HFFc6 (cell line): ENCODE data around the gene GLYATL3. TPM values are rescaled to one million over a fixed set of nuclear protein-coding genes. Genes with fewer than 3 reads are reported as not detected.

Experiments used
- DNase-seq: peaks from one replicate; pipeline ENCODE4 v3.0.0-alpha.2; 2018
- H3K27ac Mint-ChIP-seq: 2 replicates; pipeline ENCODE4 v1.8.0; 2020; ENCODE audit warnings: mild to moderate bottlenecking, mixed read lengths
- H3K27me3 Mint-ChIP-seq: 2 replicates; pipeline ENCODE4 v1.8.0; 2021; ENCODE audit warnings: mild to moderate bottlenecking, moderate library complexity, mixed read lengths; ENCODE audit not compliant: insufficient read depth
- H3K36me3 Mint-ChIP-seq: 2 replicates; pipeline ENCODE4 v1.8.0; 2021; ENCODE audit warnings: low read depth, mixed read lengths
- H3K4me1 Mint-ChIP-seq: 2 replicates; pipeline ENCODE4 v1.8.0; 2020; ENCODE audit warnings: low read depth, mixed read lengths
- H3K4me3 Mint-ChIP-seq: 2 replicates; pipeline ENCODE4 v1.8.0; 2020; ENCODE audit warnings: mild to moderate bottlenecking, moderate library complexity, mixed read lengths
- H3K9me3 Mint-ChIP-seq: 2 replicates; pipeline ENCODE4 v1.8.0; 2020; ENCODE audit warnings: mild to moderate bottlenecking, mixed read lengths
- total RNA-seq, 6 experiments: library from RNA; stranded (reverse); fragmentation: NEBNext Ultra II Directional; extraction: Animal tissue kit (Norgen Biotek cat#: 25700); gene quantifications; 2 replicates in 1 of 6; 3 replicates in 5 of 6; pipeline ENCODE4 v1.2.3, GENCODE V29; 2021
- TF ChIP-seq, protein P1 (sequence below): fragments of 200-600 bp; sonication (generic); IDR thresholded peaks from 2 replicates; pipeline ENCODE4 v1.5.0; 2021; ENCODE audit warnings: antibody characterized with exemption, mild to moderate bottlenecking

Gene GLYATL3
- total RNA-seq, 6 experiments from 2014 or later: not detected

DNA sequence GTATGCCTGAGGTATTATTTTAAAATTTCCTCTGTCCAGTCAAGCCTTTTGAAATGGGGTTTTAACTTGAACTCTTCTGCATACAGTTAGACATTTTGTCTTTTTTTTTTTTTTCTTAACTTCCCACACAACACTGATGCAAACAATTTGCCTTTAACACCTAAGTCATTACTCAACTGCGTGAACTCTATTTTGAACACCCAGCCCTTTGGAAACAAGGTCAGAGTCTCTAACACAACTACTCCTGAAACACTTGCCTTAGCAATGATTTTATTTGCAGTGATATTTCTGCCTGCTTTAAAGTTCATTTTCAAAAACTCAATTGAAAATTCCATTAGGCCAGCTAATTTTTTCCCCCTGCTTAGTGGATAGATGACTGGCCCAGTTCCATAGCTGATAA, 24.2 kb downstream of the GLYATL3 start:
- Mint-ChIP-seq H3K36me3 (no peaks in the 10 kb centered on the region), H3K4me1 (no peaks in the 10 kb centered on the region), H3K4me3 (no peak overlapping the region), H3K27ac (no peak overlapping the region), H3K9me3 (no peaks in the 10 kb centered on the region), H3K27me3 (no peaks in the 10 kb centered on the region; the same call in 1 of the 2 replicates)
- TF ChIP-seq, protein P1, sequence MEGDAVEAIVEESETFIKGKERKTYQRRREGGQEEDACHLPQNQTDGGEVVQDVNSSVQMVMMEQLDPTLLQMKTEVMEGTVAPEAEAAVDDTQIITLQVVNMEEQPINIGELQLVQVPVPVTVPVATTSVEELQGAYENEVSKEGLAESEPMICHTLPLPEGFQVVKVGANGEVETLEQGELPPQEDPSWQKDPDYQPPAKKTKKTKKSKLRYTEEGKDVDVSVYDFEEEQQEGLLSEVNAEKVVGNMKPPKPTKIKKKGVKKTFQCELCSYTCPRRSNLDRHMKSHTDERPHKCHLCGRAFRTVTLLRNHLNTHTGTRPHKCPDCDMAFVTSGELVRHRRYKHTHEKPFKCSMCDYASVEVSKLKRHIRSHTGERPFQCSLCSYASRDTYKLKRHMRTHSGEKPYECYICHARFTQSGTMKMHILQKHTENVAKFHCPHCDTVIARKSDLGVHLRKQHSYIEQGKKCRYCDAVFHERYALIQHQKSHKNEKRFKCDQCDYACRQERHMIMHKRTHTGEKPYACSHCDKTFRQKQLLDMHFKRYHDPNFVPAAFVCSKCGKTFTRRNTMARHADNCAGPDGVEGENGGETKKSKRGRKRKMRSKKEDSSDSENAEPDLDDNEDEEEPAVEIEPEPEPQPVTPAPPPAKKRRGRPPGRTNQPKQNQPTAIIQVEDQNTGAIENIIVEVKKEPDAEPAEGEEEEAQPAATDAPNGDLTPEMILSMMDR: no peak
- DNase-seq: no peak

DNA sequence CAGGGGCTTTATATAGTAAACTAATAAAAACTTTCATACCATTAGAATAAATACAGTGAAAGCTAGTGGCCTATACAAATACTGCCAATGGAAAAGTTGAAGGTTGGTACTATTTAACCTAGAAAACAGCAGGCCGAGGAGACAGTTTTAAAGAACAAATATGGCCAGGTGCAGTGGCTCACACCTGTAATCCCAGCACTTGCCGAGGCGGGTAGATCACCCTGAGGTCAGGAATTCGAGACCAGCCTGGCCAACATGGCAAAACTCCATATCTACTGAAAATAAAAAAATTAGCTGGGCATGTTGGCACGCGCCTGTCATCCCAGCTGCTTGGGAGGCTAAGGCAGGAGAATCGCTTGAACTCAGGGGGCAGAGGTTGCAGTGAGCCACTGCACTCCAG, 24.8 kb downstream of the GLYATL3 start:
- Mint-ChIP-seq H3K36me3 (no peaks in the 10 kb centered on the region), H3K4me3 (no peak overlapping the region), H3K27me3 (no peaks in the 10 kb centered on the region; the same call in 1 of the 2 replicates), H3K27ac (no peak overlapping the region), H3K4me1 (no peaks in the 10 kb centered on the region), H3K9me3 (no peaks in the 10 kb centered on the region)
- TF ChIP-seq, protein P1: no peak
- DNase-seq: no peak

DNA sequence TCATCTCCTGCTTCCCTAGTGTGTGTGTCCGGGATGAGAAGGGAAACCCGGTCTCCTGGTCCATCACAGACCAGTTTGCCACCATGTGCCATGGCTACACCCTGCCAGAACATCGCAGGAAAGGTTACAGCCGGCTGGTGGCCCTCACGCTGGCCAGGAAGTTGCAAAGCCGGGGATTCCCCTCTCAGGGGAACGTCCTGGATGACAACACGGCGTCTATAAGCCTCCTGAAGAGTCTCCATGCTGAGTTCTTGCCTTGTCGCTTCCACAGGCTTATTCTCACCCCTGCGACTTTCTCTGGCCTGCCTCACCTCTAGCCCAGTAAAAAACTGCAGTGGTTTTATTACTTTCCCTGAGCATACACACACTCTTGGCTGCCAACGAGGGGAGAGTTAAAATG, 26.9 kb downstream of the GLYATL3 start:
- Mint-ChIP-seq H3K27me3 (no peaks in the 10 kb centered on the region; the same call in 1 of the 2 replicates), H3K9me3 (no peaks in the 10 kb centered on the region), H3K4me3 (no peak overlapping the region), H3K27ac (no peak overlapping the region), H3K36me3 (no peaks in the 10 kb centered on the region), H3K4me1 (no peaks in the 10 kb centered on the region)
- no peak for DNase-seq
- TF ChIP-seq, protein P1: no peak

DNA sequence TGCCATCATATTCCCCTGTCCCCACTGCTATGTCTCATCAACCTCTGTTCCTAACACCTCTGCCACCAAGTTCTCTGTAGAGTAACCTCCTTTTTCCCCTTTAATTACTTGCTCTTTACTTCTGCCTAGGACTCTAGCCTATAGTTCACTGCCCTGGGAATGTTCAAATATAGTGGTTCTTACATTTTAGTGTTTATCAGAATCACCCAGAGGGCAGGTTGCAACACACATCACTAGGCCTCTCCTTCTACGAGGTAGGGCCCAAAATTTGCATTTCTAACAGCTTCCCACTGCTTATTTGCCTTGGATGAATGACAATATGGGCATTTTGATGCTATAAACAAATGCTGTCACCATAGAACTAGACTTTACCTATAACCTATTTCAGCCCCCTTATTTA, 27.6 kb downstream of the GLYATL3 start:
- DNase-seq: no peak
- TF ChIP-seq, protein P1: no peak
- Mint-ChIP-seq H3K27me3 (no peaks in the 10 kb centered on the region; the same call in 1 of the 2 replicates), H3K27ac (no peak overlapping the region), H3K4me3 (no peak overlapping the region), H3K36me3 (no peaks in the 10 kb centered on the region), H3K9me3 (no peaks in the 10 kb centered on the region), H3K4me1 (no peaks in the 10 kb centered on the region)

DNA sequence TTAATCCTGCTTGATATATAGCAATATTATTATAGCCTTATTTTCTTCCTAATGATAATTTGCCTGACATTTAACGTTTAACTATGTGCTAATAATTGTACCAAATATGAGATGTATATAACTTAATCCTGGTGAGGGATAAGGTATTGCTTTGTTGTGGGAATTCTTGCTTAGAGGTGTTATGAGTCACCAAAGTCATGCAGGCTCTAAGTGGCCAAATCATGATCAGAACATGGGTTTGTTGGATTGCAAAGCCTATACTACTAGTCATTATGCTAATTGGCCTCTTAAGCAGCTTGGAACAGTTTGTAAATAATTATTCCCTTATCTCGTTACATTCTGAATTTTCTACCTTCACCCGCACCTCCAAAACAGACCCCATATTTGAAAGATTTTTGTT, 28.8 kb downstream of the GLYATL3 start:
- Mint-ChIP-seq H3K4me1 (no peaks in the 10 kb centered on the region), H3K9me3 (no peaks in the 10 kb centered on the region), H3K4me3 (no peak overlapping the region), H3K27me3 (no peaks in the 10 kb centered on the region; the same call in 1 of the 2 replicates), H3K36me3 (no peaks in the 10 kb centered on the region), H3K27ac (no peak overlapping the region)
- TF ChIP-seq, protein P1: no peak
- no peak for DNase-seq
